ELF-1 (cell line): ENCODE results near the gene SEPTIN12.

ENCODE experiments used
- DNase-seq: peaks from one replicate; pipeline ENCODE4 v3.0.0-alpha.2; 2016; ENCODE audit warnings: low read depth, low spot score

Gene SEPTIN12

DNA sequence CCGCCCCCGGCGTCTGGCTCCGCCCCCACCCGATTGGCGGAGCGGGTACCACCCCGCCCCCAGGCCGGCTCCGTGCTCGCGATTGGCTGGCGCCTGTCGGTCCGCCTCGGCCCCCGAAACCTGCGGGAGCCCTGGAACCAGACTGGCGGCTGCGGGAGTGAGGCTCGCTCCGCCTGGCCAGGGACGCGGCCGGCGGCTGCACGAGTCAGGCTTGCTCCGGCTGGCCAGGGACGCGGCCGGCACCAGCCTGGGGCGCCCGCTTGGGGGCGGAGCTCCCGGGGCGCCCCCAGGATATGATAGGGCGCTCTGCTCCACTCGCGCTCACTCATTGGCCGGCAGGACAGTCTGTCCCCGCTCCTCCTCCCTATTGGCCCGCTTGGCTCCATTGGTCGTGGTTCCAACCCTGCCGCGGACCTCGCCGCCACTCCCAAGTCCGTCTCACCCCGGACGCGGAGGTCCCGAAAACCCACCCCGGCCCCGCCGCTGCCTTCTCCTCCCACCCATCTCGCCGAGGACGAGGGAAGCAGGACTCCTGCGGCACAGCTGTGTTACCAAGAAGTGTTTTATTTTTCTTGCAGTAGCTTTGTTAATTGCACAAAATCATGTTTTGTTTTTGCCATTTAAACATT is 14.6 kb upstream of the SEPTIN12 start:
- peak; percentile 96 for DNase-seq

DNA sequence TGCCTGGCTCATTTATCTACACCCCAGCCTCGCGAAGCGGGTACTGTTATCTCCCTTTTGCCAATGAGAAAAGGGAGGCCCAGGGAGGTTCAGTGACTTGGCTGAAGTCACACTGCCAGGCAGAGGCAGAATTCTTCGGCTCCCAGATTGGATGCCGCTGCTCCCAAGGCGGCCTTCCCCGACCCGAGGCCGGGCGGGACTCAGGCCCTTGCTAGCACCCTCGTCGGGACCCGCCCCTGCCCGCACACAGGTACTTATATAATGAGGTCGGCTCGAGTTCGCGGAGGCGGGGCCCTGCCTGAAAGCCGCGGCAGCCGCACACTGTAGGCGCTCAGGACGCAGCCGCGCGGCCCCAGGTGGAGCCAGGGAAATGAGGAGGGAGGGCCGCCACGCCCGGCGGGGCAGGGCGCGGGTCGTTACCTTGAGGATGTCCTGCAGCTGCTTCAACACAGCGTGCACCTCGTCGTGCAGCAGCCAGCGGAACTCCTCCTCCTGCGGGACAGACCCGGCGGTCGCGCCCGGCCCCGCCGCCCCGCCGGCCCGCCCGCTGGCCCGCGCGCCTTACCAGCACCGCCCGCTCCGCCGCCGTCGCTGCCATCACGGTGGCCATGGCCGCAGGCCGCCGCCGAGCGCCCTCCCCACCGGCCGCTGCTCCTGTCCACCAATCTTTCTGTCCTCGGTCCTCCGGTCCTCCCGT is 14.0 kb upstream of the SEPTIN12 start, which contains the start of gene ROGDI:
Gene ROGDI (minus strand): TSS at position 672 of the 697 bp plus-strand sequence. CDS start 62 bp downstream, at position 610.
- peak; percentile 95 for DNase-seq

DNA sequence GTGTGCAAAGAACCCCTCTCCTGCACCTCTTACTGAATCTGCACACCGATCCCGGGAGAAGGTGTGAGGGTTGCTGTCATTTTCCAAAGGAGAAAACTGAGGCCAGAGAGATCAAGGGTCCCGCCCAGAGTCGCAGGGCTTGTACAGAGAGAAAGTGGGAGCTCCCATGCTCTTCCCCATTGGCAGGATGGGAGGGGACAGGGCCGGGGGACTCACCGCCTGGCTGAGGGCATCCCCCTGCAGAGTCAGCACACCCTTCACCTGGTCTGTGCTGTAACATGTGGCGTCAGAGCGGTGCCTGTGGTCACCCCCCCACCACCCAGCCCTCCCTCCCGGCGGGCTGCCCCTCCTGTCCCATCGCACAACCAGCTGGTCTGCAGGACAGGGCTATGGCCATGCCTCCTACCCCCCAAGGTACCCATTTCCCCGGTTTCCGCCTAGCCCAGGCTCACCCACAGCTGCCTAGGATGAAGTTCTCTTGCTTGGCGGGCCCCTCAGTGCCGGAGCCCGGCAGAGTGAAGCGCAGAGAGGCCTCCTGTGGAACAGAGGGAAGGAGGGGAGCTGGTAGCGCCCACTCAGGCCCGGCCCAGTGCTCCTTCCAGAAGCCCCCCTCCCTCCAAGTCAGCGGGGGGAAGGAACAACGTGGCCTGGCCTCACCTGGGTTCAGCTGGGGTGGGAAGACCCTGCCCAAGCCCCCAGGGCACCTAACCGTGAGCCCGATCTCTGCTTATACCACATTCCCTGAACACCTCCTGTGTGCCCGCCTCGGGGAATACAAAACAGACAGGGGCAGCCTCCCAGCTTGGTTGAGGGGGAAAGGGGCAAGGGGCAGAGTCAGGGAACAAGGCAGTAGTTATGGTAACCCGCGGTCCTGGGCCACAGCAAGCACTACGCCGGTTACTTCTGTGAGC is 13.2 kb upstream of the SEPTIN12 start:
- peak; percentile 81 for DNase-seq

DNA sequence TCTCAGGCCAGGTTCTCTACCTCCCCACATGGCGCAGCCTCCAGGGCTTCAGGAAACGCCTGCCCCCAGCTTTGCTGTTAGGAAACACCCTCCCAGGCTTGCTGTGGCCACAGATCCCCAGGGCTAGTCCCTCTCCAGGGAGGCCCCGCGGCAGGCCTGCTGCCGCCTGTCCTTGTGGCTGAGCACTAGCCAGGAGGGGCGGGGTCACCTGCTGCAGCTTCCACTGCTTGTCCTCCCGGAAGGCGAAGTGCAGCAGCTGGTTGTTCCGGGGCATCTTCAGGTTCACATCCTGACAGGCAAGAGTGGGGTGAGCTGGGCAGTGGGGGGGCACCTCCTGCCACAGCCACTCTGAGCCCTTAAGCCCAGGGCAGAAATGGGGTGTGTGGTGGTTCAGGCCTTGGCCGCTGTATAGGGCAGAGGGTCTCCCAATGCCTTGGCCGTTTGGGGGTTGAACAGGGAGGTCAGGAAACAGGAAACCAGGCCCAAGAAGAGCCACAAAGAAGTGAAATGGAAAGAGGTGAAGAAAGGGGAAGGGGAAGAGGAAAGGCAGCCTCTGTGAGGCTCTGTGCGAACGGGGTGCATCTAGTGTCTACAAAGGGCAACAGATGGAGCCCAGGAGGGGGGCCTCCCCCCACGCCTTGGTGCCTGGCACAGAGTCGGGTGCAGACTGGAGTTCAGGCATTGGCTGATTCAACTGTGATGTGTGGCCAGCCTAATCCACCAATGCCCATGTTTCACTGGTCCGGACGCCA is 12.3 kb upstream of the SEPTIN12 start:
- DNase-seq = peak; percentile 44

DNA sequence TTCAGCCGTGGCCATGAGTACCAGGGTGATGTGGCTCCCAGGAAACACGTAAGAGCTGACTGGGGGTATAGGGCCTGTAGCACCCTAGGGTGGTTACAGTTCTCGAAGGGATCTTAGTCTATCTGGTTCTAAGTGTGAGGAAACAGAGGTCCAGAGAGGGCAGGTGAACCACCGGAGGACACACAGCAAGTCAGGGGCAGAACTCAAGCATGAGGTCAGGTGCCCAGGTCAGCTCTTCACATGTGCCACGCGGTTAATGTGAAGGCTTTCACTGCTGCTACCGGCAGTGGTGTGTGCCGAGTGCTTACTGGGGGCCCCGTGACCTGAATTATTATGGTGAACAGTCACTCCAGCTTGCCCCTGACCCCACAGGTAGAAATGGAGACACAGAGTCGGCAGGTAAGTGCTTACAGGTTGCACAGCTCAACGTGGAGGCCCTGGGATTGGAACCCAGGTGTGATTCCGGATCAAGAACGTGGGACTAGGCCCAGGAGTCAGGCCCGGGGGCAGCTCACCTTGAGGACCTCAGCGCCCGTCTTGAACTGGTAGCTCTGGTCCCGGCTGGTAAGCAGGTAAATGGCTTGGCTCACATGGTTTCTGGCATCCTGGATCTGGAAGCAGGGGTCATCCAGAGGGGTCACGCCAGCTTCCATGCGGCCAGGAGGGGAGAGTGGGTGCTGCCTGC is 11.2 kb upstream of the SEPTIN12 start:
- no peak for DNase-seq

- DNase-seq = no peak
Measured at GRCh38 chr16:4798456-4798855, 10.3 kb upstream of the SEPTIN12 start.

DNA sequence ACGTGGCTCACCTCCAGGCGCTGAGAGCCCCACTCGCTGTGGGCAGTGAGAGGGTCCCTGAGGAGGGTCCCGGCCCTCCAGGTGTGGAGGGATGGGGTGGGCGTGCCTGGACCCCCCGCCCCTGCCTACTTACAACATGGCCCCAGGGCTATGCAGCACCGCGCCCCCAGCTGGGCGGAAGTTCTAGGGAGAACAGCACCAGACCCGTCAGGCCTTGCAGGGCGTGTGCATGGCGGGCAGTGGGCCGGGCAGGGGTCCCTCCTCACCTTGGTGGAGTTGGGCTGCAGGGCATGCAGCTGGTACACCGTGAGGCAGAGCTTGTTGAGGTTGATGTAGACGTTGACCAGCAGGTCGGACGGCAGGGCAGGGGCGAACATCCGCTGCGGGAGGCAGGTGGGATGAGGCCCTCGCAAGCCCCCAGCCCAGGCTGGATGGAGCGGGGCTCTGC is 9.7 kb upstream of the SEPTIN12 start:
- DNase-seq = no peak

DNA sequence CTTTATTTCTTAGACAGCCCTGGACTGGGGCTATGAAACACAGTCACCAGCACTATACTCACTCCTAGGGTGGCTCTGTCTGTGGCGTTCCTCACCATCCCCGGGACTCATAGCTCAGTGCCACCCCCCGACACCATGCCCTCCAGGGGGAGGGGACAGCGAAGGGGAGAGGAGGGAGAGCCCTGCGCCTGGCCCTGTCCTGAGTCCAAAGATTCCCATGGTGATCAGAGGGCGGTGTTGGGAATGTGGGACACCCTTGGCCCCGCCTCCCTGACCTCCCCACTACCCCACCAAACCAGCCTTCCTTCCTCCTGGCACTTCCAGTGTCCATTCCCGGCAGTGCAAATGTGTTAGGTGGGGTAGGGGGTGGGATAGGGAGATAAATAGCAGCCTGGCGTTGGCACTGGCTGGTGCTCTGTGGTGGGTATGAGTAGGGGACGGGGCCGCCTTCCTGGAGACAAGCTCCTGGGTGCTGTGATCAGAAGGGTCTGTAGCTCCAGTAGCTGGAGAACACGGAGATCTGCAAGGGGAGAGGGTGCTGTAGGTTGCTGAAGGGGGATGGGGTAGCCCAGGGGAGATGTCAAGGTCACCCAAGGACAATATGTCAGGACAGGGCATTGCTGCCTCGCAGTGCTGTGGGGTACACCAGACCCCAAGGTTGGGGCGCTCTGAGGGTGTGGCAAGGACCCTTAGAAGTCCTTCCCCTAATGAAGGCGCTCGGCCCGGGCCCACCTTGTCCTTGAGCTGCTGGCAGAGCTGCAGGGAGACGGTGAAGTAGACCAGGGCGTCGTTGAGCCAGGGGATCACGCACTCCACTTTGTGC is 9.0 kb upstream of the SEPTIN12 start:
- DNase-seq = no peak

DNA sequence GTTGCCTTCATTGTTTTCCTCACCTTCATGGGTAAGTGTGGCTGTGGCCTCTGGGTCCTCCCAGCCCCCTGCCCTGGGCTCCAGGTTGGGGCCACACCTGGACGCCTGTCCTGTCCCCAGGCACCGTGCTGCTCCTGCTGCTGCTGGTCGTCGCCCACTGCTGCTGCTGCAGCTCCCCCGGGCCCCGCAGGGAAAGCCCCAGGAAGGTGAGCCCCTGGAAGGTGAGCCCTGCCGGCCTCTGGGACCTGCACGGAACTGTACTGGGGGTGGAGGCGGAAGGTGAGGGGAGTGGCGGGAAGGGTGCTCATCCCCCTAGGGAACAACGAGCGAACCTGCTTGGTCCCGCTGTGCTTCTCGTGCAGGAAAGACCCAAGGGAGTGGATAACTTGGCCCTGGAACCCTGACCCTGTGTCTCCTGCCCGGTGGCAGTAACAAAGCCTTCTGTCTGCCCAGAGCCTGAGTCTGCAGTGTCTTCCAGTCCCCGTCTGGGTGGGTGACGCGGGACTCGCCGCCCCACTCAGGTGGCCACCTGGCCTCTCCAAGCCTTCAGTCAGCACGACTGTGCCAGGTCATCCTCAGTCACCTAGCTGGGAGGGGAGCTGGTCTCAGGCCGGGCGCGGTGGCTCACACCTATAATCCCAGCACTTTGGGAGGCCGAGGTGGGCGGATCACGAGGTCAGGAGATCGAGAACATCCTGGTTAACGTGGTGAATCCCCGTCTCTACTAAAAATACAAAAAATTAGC is 7.9 kb upstream of the SEPTIN12 start:
- no peak for DNase-seq

DNA sequence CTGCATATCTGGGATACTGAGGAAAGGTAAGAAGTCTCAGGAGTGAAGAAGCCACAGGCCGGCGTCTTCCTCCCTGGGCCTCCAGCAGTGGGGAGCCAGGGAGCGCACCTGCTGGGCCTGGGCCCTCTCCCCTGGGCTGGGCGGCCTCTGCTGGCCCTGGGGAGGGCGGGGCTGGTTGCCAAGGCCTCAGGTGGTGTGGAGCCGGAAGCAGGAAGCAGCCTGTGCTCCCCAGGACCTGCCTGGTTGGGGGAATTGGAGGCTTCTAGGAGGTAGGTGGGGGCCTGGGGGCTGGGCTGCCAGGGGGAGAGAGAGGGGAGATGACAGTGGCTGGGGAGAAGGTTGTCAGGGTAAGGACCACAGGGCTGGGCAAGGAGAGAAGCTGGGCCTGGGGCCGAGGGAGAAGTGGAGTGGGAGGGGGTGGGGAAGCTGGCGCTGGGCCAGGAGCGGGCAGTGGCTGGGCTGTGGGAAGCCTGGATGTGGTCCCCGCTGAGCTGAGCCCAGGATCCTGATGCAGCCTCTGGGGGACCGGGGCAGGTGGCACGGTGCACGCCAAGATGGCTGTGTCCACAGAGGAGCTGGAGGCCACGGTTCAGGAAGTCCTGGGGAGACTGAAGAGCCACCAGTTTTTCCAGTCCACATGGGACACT is 7.2 kb upstream of the SEPTIN12 start, which contains the start of gene SMIM22:
Gene SMIM22 (plus strand): TSS at position 189 of the 647 bp plus-strand sequence. CDS start 366 bp downstream, at position 555.
- DNase-seq = no peak

DNA sequence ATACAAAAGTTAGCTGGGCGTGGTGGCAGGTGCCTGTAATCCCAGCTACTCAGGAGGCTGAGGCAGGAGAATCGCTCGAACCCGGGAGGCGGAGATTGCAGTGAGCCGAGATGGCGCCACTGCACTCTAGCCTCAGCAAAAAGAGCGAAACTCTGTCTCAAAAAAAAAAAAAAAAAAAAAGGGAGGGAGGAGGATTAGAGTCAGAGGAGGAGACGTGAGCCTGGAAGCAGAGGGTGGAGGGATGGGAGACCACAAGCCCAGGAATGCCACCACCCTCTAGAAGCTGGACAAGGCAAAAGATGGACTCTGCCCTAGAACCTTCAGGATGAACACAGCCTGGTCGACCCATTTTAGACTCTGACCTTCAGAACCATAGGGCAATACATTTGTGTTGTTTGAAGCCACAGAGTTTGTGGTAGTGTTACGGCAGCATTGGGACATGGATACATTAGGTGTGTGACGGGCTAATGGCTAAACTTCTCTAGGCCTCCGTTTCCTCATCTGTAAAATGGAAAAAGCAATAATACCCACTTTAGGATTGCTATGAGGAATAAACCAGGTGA is 4.9 kb upstream of the SEPTIN12 start:
- DNase-seq = no peak

DNA sequence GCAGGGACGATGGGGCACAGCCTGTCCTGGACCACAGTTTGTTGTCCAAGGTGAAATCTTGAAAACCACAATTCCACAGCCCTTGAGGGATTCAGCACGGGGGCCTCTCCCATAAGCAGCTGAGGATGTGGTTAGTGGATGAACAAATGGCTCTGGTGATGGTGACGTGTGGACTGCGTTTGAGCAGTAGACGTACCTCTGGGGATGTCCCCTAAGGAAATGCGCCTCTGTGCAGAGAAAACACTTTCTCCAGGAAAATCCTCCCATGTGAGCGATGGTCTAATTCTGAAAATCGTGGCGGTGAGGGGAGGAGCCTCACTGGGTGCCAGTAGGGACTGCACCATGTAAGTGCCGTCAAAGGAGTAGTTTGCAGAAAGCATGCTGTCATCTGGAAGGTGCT is 2.7 kb upstream of the SEPTIN12 start:
- DNase-seq = no peak

- DNase-seq = no peak
Measured at GRCh38 chr16:4790261-4790660, 2.1 kb upstream of the SEPTIN12 start.

DNA sequence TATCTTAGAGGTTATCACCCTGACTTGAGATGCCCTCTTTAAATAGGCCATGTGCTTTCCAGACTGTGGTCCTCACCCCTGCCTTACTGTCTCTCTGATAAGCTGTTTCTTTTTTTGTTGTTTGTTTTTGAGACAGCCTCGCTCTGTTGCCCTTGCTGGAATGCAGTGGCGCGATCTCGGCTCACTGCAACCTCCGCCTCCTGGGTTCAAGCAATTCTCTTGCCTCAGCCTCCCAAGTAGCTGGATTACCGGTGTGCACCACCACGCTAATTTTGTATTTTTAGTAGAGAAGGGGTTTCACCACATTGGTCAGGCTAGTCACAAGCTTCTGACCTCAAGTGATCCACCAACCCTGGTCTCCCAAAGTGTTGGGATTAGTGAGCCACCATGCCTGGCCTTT is 765 bp upstream of the SEPTIN12 start:
- DNase-seq = no peak

- no peak for DNase-seq
Measured at GRCh38 chr16:4788489-4788889, 344 bp upstream of the SEPTIN12 start.

DNA sequence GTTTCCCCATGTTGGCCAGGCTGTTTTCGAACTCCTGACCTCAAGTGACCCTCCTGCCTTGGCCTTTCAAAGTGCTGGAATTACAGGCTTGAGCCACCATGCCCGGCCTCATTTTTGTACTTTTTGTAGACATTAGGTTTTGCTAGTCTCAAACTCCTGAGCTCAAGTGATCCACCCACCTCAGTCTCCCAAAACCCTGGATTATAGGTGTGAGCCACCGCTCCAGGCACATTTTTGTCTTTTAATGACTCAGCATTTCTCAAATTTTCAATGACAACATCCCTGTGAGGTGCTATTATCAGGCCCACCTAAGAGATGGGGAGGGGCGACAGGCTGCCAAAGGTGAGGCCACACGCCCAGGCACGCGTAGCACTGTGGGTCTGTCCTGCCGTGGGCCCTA is 1.1 kb downstream of the SEPTIN12 start:
- no peak for DNase-seq

- no peak for DNase-seq
Measured at GRCh38 chr16:4785758-4786433, 2.2 kb downstream of the SEPTIN12 start.
